Measurements from ENCODE around the gene ECE1. TPM values are rescaled to one million over a fixed set of nuclear protein-coding genes. Genes with fewer than 3 reads are reported as not detected.

Gene ECE1
- total and polyA plus RNA-seq, 7 experiments from 2014 or later: 21.3 to 97.4 (median 71.2) TPM

GRCh38 chr1:21255943-21256320 is 34.3 kb downstream of the ECE1 start:
- H3K4me1 Mint-ChIP-seq: peaks cover 16 to 40% (median 31%) of the 10 kb centered on the region in 7 donors
- ChIA-PET POLR2A (interaction anchor here (0.6 to 2.4 kb wide), 5 partner anchors 15 to 113 kb away, joined by 3 to 12 read pairs (median 3); no protein-coding TSS in a partner anchor), CTCF (interaction anchor here (0.6 to 10.2 kb wide), 18 partner anchors 15 to 424 kb away, joined by 3 to 231 read pairs (median 8); no protein-coding TSS in a partner anchor)
- DNase-seq: no peak
- peak overlapping the region in 1 of 9 donors; percentile 70 for H3K27ac Mint-ChIP-seq
- no peaks in the 10 kb centered on the region for H3K27me3 ChIP-seq (ENCODE audit: control insufficient read depth in 2 of 2, insufficient read depth in 2 of 2, low read length in 2 of 2)
- no peak overlapping the region for H3K4me3 ChIP-seq (ENCODE audit: low read length)
- H3K4me3 Mint-ChIP-seq: no peak overlapping the region
- peaks cover 0 to 28% (median 21%) of the 10 kb centered on the region in 5 donors for H3K36me3 Mint-ChIP-seq
- peaks cover 4 to 16% of the 10 kb centered on the region in 2 donors for H3K4me1 ChIP-seq (ENCODE audit: control insufficient read depth in 2 of 2, insufficient read depth in 2 of 2, low read length in 2 of 2)
- H3K36me3 ChIP-seq (ENCODE audit: control insufficient read depth in 2 of 3, insufficient read depth in 3 of 3, low read length in 3 of 3): peaks cover 0 to 82% (median 25%) of the 10 kb centered on the region in 3 experiments
- no peaks in the 10 kb centered on the region for H3K9me3 Mint-ChIP-seq
- H3K27me3 Mint-ChIP-seq: no peaks in the 10 kb centered on the region
- no peak overlapping the region for H3K27ac ChIP-seq (ENCODE audit: low read depth, low read length)
- no peaks in the 10 kb centered on the region for H3K9me3 ChIP-seq (ENCODE audit: control insufficient read depth in 2 of 3, low read length in 3 of 3)
- intact Hi-C loops (cut with micrococcal nuclease): loop anchor here (1.0 to 5.0 kb wide), 11 partner anchors 14 to 403 kb away; partner anchors contain the start of gene ECE1 (in 1 of the 2)
- no peak for ATAC-seq

- no peaks in the 10 kb centered on the region for H3K27me3 Mint-ChIP-seq
- H3K9me3 Mint-ChIP-seq: no peaks in the 10 kb centered on the region
- Histone ChIP-seq H3K4me3 (ENCODE audit: low read length) (no peak overlapping the region), H3K4me1 (ENCODE audit: control insufficient read depth in 2 of 2, insufficient read depth in 2 of 2, low read length in 2 of 2) (peaks cover 4 to 16% of the 10 kb centered on the region in 2 donors), H3K27me3 (ENCODE audit: control insufficient read depth in 2 of 2, insufficient read depth in 2 of 2, low read length in 2 of 2) (no peaks in the 10 kb centered on the region), H3K36me3 (ENCODE audit: control insufficient read depth in 2 of 3, insufficient read depth in 3 of 3, low read length in 3 of 3) (peaks cover 0 to 78% (median 20%) of the 10 kb centered on the region in 3 experiments), H3K9me3 (ENCODE audit: control insufficient read depth in 2 of 3, low read length in 3 of 3) (no peaks in the 10 kb centered on the region), H3K27ac (ENCODE audit: low read depth, low read length) (no peak overlapping the region)
- DNase-seq (peak; percentile 67 to 82 (median 75)), ATAC-seq (peak; percentile 92)
- intact Hi-C loops (cut with micrococcal nuclease): loop anchor here (1.0 to 5.0 kb wide), 11 partner anchors 15 to 404 kb away; partner anchors contain the start of gene ECE1 (in 1 of the 2)
- peak overlapping the region in 6 of 9 donors; percentile 13 to 87 (median 71) for H3K27ac Mint-ChIP-seq
- ChIA-PET CTCF (interaction anchor here (0.6 to 10.2 kb wide), 28 partner anchors 10 to 425 kb away, joined by 3 to 231 read pairs (median 4); no protein-coding TSS in a partner anchor), POLR2A (interaction anchor here (0.6 to 2.4 kb wide), 9 partner anchors 16 to 113 kb away, joined by 3 to 12 read pairs (median 4); no protein-coding TSS in a partner anchor)
- H3K4me3 Mint-ChIP-seq: no peak overlapping the region
- H3K4me1 Mint-ChIP-seq: peaks cover 15 to 35% (median 28%) of the 10 kb centered on the region in 7 donors
- H3K36me3 Mint-ChIP-seq: peaks cover 0 to 23% (median 19%) of the 10 kb centered on the region in 5 donors
These were observed 34.9 kb downstream of the ECE1 start for GRCh38 chr1:21255284-21255942.

GRCh38 chr1:21254335-21254951 is 35.8 kb downstream of the ECE1 start:
- DNase-seq: no peak
- H3K4me3 ChIP-seq (ENCODE audit: low read length): no peak overlapping the region
- Mint-ChIP-seq H3K36me3 (peaks cover 0 to 27% (median 15%) of the 10 kb centered on the region in 5 donors), H3K4me1 (peaks cover 10 to 27% (median 18%) of the 10 kb centered on the region in 7 donors), H3K27ac (peak overlapping the region in 2 of 9 donors; percentile 19 to 36), H3K4me3 (no peak overlapping the region), H3K27me3 (no peaks in the 10 kb centered on the region), H3K9me3 (no peaks in the 10 kb centered on the region)
- no peaks in the 10 kb centered on the region for H3K9me3 ChIP-seq (ENCODE audit: control insufficient read depth in 2 of 3, low read length in 3 of 3)
- no peak for ATAC-seq
- intact Hi-C loops (cut with micrococcal nuclease): loop anchor here in 1 of 2 donors (2.0 kb wide), 1 partner anchor 22 kb away; no protein-coding TSS in a partner anchor
- no peak overlapping the region for H3K27ac ChIP-seq (ENCODE audit: low read depth, low read length)
- H3K4me1 ChIP-seq (ENCODE audit: control insufficient read depth in 2 of 2, insufficient read depth in 2 of 2, low read length in 2 of 2): peaks cover 4 to 16% of the 10 kb centered on the region in 2 donors
- POLR2A ChIA-PET: interaction anchor here (0.6 to 2.4 kb wide), 7 partner anchors 22 to 114 kb away, joined by 3 to 12 read pairs (median 4); no protein-coding TSS in a partner anchor
- no peaks in the 10 kb centered on the region for H3K27me3 ChIP-seq (ENCODE audit: control insufficient read depth in 2 of 2, insufficient read depth in 2 of 2, low read length in 2 of 2)
- CTCF ChIA-PET: interaction anchor here (0.6 to 10.2 kb wide), 22 partner anchors 9 to 281 kb away, joined by 3 to 231 read pairs (median 6); no protein-coding TSS in a partner anchor
- peaks cover 0 to 78% (median 19%) of the 10 kb centered on the region in 3 experiments for H3K36me3 ChIP-seq (ENCODE audit: control insufficient read depth in 2 of 3, insufficient read depth in 3 of 3, low read length in 3 of 3)

GRCh38 chr1:21251773-21252471 is 38.3 kb downstream of the ECE1 start:
- Mint-ChIP-seq H3K4me1 (peaks cover 2 to 11% (median 5%) of the 10 kb centered on the region in 7 donors), H3K9me3 (no peaks in the 10 kb centered on the region), H3K4me3 (no peak overlapping the region), H3K27ac (peak overlapping the region in 1 of 9 donors; percentile 84), H3K36me3 (peaks cover 0 to 33% (median 15%) of the 10 kb centered on the region in 5 donors), H3K27me3 (no peaks in the 10 kb centered on the region)
- ATAC-seq (no peak), DNase-seq (no peak)
- intact Hi-C loops (cut with micrococcal nuclease): no loop called here
- H3K4me1 ChIP-seq (ENCODE audit: control insufficient read depth in 2 of 2, insufficient read depth in 2 of 2, low read length in 2 of 2): no peaks in the 10 kb centered on the region
- H3K36me3 ChIP-seq (ENCODE audit: control insufficient read depth in 2 of 3, insufficient read depth in 3 of 3, low read length in 3 of 3): peaks cover 0 to 72% (median 19%) of the 10 kb centered on the region in 3 experiments
- H3K27ac ChIP-seq (ENCODE audit: low read depth, low read length): no peak overlapping the region
- no peaks in the 10 kb centered on the region for H3K27me3 ChIP-seq (ENCODE audit: control insufficient read depth in 2 of 2, insufficient read depth in 2 of 2, low read length in 2 of 2)
- ChIA-PET POLR2A (interaction anchor here (0.5 kb wide), 1 partner anchor 26 kb away, joined by 3 read pairs; no protein-coding TSS in a partner anchor), CTCF (interaction anchor here (0.8 to 10.2 kb wide), 5 partner anchors 15 to 116 kb away, joined by 3 to 231 read pairs (median 5); no protein-coding TSS in a partner anchor)
- no peaks in the 10 kb centered on the region for H3K9me3 ChIP-seq (ENCODE audit: control insufficient read depth in 2 of 3, low read length in 3 of 3)
- H3K4me3 ChIP-seq (ENCODE audit: low read length): no peak overlapping the region

- Mint-ChIP-seq H3K4me3 (no peak overlapping the region), H3K9me3 (peaks cover 0 to 2% (median 0%) of the 10 kb centered on the region in 11 donors), H3K27ac (peak overlapping the region in 2 of 9 donors; percentile 36 to 71), H3K36me3 (peaks cover 0 to 35% (median 18%) of the 10 kb centered on the region in 5 donors), H3K4me1 (peaks cover 0 to 3% (median under 1%) of the 10 kb centered on the region in 7 donors), H3K27me3 (no peaks in the 10 kb centered on the region)
- peaks cover 4 to 71% (median 17%) of the 10 kb centered on the region in 3 experiments for H3K36me3 ChIP-seq (ENCODE audit: control insufficient read depth in 2 of 3, insufficient read depth in 3 of 3, low read length in 3 of 3)
- DNase-seq (no peak), ATAC-seq (no peak)
- CTCF ChIA-PET: interaction anchor here (0.6 kb wide), 1 partner anchor 8 kb away, joined by 3 read pairs; no protein-coding TSS in a partner anchor
- no peak overlapping the region for H3K4me3 ChIP-seq (ENCODE audit: low read length)
- H3K4me1 ChIP-seq (ENCODE audit: control insufficient read depth in 2 of 2, insufficient read depth in 2 of 2, low read length in 2 of 2): no peaks in the 10 kb centered on the region
- no peaks in the 10 kb centered on the region for H3K27me3 ChIP-seq (ENCODE audit: control insufficient read depth in 2 of 2, insufficient read depth in 2 of 2, low read length in 2 of 2)
- intact Hi-C loops (cut with micrococcal nuclease): no loop called here
- no peak overlapping the region for H3K27ac ChIP-seq (ENCODE audit: low read depth, low read length)
- H3K9me3 ChIP-seq (ENCODE audit: control insufficient read depth in 2 of 3, low read length in 3 of 3): no peaks in the 10 kb centered on the region
- POLR2A ChIA-PET: no interaction called here
These were observed 40.2 kb downstream of the ECE1 start for GRCh38 chr1:21249940-21250493.

Measured in naive thymus-derived CD4-positive, alpha-beta T cell (primary cell).